Fibroblast of pulmonary artery (primary cell): ENCODE data around the gene HIVEP3.

Experiments
- DNase-seq: peaks from one replicate; pipeline ENCODE4 v3.0.0-alpha.2; 2010; ENCODE audit warnings: low read depth
- H3K4me3 ChIP-seq: replicated peaks from 2 replicates; pipeline ENCODE4 v1.5.1; 2011; ENCODE audit warnings: low read depth, mild to moderate bottlenecking, control low read depth, low read length, moderate library complexity
- TF ChIP-seq, protein P1 (sequence below): IDR thresholded peaks from 2 replicates; pipeline ENCODE4 v1.5.1; 2011; ENCODE audit warnings: mild to moderate bottlenecking, control low read depth, low read length, inconsistent platforms; ENCODE audit errors: missing control alignments

HIVEP3 gene

GRCh38 chr1:41547781-41548560 is 370.8 kb downstream of the HIVEP3 start:
- no peak for DNase-seq
- TF ChIP-seq, protein P1, sequence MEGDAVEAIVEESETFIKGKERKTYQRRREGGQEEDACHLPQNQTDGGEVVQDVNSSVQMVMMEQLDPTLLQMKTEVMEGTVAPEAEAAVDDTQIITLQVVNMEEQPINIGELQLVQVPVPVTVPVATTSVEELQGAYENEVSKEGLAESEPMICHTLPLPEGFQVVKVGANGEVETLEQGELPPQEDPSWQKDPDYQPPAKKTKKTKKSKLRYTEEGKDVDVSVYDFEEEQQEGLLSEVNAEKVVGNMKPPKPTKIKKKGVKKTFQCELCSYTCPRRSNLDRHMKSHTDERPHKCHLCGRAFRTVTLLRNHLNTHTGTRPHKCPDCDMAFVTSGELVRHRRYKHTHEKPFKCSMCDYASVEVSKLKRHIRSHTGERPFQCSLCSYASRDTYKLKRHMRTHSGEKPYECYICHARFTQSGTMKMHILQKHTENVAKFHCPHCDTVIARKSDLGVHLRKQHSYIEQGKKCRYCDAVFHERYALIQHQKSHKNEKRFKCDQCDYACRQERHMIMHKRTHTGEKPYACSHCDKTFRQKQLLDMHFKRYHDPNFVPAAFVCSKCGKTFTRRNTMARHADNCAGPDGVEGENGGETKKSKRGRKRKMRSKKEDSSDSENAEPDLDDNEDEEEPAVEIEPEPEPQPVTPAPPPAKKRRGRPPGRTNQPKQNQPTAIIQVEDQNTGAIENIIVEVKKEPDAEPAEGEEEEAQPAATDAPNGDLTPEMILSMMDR: no peak
- no peak overlapping the region for H3K4me3 ChIP-seq

- TF ChIP-seq, protein P1: no peak
- no peak overlapping the region for H3K4me3 ChIP-seq
- no peak for DNase-seq
Observed at GRCh38 chr1:41547336-41547735, 371.4 kb downstream of the HIVEP3 start.

DNA sequence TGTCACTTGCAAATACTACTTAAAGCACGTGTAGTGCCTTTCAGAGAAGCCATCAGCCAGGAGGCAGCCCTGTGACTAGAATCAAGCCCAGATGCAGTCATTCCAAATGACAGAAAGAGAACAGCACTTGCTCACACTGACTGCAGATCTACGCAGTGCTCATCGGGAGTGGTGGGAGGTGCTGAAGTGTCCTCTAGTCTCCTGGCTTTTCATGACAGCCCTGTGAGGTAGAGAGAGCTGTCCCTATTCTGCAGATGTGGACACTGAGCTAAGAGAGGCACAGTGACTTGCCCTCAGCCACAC is 371.9 kb downstream of the HIVEP3 start:
- TF ChIP-seq, protein P1: no peak
- DNase-seq: no peak
- no peak overlapping the region for H3K4me3 ChIP-seq

GRCh38 chr1:41545996-41546832 is 372.5 kb downstream of the HIVEP3 start:
- TF ChIP-seq, protein P1: no peak
- no peak overlapping the region for H3K4me3 ChIP-seq
- peak; percentile 21 for DNase-seq

DNA sequence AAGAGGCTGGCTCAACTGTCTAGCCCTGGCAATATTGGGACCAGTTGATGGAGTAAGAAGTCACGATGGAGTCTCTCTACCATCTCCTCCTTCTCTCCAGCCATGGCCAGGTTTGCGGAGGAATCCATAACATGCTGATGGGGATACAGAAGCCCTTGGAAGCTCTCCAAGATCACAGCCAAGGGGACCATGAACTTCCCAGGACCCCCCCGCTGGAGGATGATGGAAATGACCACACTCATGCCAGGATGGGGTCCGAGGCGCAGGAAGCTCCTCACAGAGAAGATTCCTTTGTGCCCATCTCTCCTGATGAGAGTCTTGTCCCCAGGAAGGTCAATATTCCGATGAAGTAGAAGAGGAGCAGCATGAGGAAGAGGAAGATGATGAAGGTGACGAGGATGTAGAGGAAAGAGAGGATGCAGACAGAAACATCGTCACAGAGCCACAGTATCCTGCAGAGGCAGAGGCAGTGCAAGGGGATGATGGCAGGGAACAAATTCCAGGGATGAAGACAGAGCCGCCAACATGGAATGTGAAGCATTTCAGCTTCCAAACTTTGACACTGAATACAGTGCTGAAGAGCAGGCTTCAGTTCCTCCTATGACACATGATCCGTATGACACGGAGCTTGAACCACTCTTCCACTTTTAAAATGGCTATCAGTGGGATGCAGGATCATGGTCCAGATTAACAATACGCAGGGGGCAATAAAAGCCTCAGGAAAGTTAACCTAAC is 376.4 kb downstream of the HIVEP3 start:
- TF ChIP-seq, protein P1: no peak
- DNase-seq: no peak
- no peak overlapping the region for H3K4me3 ChIP-seq

DNA sequence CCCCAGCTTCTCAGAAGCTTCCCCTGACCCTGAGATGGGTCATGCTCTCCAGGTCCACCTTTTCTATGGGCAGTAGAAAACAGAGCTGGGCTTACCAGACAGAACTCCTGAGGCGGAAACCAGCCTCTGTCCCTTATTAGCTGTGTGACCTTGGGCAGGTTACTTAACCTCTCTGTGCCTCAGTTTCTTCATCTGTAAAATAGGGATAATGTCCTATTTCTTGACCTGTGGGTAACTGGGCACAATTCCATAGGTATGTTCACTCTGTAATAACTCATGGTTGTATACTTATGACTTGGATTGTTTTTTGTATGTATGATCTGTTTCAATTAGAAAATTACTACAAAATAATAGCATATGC is 377.1 kb downstream of the HIVEP3 start:
- H3K4me3 ChIP-seq: no peak overlapping the region
- TF ChIP-seq, protein P1: no peak
- no peak for DNase-seq
